Jurkat, Clone E6-1 (cell line): ENCODE data around the gene ANXA10.
"Not testable (repeated sequence)": the region's sequence is repeated elsewhere in the genome, so short reads cannot be mapped to it uniquely, and the experiment has no call there.

Source experiments
- DNase-seq: peaks from one replicate; pipeline ENCODE4 v3.0.0-alpha.2; 2011; ENCODE audit warnings: low read depth, low spot score
- H3K4me3 ChIP-seq: 2 replicates; pipeline ENCODE4 v1.5.1; 2011; ENCODE audit warnings: mild to moderate bottlenecking, low read length, control low read depth, moderate library complexity

ANXA10 gene

DNA sequence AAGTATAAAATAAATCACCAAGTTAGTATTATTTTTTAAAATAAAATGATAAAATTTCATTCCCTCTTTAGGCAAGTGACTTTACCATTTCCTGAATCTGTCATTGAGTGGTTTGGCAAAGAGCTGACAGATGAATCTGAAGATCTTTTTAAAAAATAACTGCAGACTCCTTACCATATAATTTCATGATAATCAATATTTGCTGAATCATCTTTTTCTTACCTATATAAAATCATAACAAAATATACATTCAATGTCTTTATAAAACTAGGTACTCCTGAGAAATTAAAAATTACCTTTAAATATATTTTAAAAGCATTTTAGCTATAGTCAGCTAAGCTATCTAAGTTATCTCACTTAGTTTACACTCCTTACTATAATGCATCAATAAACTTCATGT lies 17.2 kb downstream of the ANXA10 start:
- H3K4me3 ChIP-seq: no peak overlapping the region
- DNase-seq: no peak

DNA sequence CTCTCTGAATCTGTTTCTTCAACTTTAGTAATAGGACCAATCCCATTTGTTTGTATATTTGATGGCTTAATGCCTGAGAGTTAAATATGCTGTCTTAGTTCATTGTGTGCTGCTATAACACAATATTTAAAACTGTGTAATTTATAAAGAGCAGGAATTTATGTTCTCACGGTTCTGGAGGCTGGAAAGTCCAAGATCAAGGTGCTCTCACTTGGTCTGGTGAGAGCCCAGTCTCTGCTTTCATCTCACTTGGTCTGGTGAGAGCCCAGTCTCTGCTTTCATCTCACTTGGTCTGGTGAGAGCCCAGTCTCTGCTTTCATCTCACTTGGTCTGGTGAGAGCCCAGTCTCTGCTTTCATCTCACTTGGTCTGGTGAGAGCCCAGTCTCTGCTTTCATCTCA lies 20.7 kb downstream of the ANXA10 start:
- not testable (repeated sequence) for DNase-seq, H3K4me3 ChIP-seq

DNA sequence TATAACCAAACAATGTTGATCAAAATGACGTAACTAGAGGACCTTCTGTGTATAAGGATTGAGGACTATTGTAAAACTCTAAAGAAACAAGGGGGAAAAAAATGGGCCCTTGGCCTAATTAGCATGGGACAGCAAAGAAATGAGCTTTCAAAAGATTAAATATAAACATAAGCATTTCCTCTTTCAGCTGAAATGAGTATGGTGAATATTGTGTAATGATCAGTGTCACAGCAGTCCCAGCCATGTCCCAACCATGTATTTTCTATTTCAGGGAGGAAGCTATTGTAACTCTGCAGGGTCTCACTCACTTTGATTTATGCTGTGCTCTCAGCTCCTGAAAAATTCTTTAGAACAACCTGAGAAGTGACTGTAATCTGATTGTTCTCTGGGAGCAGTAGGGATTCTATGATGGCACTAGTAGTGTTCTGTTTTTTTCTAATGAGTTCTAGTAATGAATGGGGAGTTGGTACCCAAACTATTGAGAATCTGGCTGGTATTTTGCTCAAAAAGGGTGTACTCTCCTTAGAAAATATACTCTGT lies 25.8 kb downstream of the ANXA10 start:
- no peak overlapping the region for H3K4me3 ChIP-seq
- no peak for DNase-seq

DNA sequence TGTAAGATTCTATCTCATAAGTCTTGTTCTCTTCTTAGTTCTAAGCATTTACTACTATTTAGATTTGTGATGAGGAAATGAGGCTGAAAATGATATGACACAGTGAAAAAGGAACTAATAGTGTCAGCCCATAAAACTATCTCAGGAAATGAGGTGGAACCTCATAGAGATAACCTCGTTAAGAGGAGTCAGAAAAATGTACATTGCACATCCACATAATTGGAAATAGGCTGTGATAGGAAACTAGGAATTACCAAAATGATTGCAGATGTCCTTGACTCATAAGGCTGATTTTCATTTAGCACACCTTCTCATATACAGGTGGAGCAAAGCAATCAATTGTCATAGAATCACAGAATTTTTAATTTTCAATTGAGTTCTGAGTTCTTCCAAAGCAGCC lies 26.8 kb downstream of the ANXA10 start:
- H3K4me3 ChIP-seq: no peak overlapping the region
- no peak for DNase-seq

GRCh38 chr4:168119890-168120289 lies 27.6 kb downstream of the ANXA10 start:
- DNase-seq: no peak
- H3K4me3 ChIP-seq: no peak overlapping the region

GRCh38 chr4:168120811-168121210 lies 28.5 kb downstream of the ANXA10 start:
- no peak for DNase-seq
- no peak overlapping the region for H3K4me3 ChIP-seq

GRCh38 chr4:168124008-168124641 lies 31.8 kb downstream of the ANXA10 start:
- DNase-seq: no peak
- no peak overlapping the region for H3K4me3 ChIP-seq

GRCh38 chr4:168126952-168127351 lies 34.6 kb downstream of the ANXA10 start:
- no peak overlapping the region for H3K4me3 ChIP-seq
- no peak for DNase-seq

DNA sequence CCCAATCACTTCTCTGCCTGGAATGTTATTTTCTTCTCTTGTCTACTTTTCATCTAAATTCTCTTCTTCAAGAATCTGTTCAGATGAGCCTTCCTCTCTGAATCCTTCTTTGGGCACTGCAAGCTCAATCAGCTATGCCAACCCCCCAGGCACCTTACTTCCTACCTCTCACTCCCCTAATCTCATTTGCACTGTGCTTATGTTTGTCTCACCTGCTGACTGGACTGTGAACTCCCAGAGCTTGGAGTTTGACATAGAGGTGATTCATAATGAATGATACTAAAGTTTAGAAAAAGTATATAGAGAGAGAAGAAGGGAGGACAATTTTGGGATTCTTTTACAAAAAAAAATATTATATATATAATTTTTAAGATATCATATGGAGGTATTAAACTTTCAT lies 36.3 kb downstream of the ANXA10 start:
- H3K4me3 ChIP-seq: no peak overlapping the region
- no peak for DNase-seq

DNA sequence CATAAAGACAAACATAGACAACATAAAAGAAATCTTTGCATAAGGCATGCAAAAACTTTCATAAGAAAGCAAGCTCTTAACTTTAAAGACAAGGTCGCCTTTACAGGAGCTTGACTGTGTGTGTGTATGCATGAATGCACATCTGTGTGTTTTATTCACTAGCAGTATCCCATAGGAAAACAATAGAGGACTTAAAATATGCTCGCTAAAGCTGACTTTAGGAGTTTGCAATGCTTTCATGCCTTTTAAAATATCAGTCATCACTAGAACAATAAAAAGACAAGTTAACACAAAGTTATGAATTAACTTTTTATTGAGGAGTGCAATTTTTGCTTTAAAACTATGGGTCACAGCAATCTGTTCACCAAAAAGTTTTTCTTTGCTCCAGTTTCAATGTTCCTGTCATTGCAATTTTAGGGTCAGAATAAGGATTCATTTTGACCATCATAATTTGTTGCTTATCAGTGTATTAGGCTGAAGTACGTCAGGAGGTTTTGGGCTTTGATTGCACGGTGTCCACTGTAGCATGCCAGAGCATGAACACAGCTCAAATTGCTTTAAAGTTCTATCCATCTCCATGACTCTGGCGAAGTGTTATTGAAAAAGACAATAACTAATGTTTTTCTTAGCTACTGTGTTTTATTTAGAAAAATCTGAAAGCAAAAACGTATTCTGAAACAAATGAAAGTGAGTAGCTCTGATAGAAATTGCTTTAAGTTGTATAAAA lies 36.9 kb downstream of the ANXA10 start:
- no peak overlapping the region for H3K4me3 ChIP-seq
- no peak for DNase-seq

- H3K4me3 ChIP-seq: no peak overlapping the region
- DNase-seq: no peak
Observed at GRCh38 chr4:168129802-168130201, 37.5 kb downstream of the ANXA10 start.

DNA sequence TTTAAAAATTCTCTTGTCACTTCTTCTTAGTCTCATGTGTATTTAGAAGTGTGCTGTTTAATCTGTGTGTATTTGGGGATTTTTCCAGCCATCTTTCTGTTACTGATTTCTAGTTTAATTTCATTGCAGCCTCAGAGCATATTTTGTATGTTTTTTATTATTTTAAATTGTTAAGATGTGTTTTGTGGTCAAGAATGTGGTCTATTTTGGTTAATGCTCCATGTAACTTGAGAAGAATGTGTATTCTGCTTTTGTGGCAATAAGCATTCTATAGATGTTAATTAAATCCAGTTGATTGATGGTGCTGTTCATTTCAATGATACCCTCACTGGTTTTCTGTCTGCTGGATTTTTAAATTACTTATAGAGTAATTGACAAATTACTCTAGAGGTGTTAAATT lies 38.9 kb downstream of the ANXA10 start:
- no peak for DNase-seq
- H3K4me3 ChIP-seq: no peak overlapping the region

GRCh38 chr4:168134651-168135050 lies 42.3 kb downstream of the ANXA10 start:
- no peak for DNase-seq
- no peak overlapping the region for H3K4me3 ChIP-seq

GRCh38 chr4:168135860-168136259 lies 43.5 kb downstream of the ANXA10 start:
- not testable (repeated sequence) for H3K4me3 ChIP-seq, DNase-seq

GRCh38 chr4:168137695-168138094 lies 45.4 kb downstream of the ANXA10 start:
- H3K4me3 ChIP-seq, DNase-seq: not testable (repeated sequence)

DNA sequence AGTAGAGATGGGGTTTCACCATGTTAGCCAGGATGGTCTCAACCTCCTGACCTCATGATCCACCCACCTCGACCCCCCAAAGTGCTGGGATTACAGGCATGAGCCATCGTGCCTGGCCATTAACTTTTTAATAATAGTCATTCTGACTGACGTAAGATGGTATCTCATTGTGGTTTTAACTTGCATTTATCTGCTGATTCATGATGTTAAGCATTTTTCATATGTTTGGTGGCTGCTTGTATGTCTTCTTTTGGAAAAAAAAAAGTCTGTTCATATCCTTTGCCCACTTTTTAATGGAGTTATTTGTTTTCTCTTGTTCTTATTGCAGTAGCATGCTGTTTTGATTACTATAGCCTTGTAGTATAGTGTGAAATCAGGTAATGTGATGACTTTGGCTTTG lies 45.8 kb downstream of the ANXA10 start:
- H3K4me3 ChIP-seq: no peak overlapping the region
- DNase-seq: no peak

- no peak overlapping the region for H3K4me3 ChIP-seq
- no peak for DNase-seq
Observed at GRCh38 chr4:168139336-168139735, 47.0 kb downstream of the ANXA10 start.

DNA sequence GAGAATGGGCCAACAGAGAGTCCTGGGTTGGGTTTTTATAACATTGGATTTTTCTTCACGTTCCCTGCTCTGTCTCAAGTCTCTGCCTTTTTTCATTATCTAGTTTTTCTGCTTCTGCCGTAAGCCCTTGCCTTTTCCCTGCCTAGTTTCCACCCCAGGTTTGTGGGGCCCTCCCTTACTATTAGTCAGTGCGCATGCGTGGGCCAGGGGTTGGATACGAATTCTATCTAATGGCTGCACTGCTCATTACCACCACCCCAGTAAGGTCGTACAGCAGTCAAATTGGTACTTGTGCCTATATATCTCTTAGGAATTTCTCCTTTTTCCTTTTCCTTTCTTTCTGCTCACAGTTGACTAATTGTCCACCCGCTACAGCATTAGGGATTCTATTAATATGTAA lies 49.4 kb downstream of the ANXA10 start:
- H3K4me3 ChIP-seq: no peak overlapping the region
- no peak for DNase-seq

- H3K4me3 ChIP-seq: no peak overlapping the region
- DNase-seq: no peak
Observed at GRCh38 chr4:168143601-168144000, 51.3 kb downstream of the ANXA10 start.

- no peak overlapping the region for H3K4me3 ChIP-seq
- DNase-seq: no peak
Observed at GRCh38 chr4:168150420-168151050, 58.2 kb downstream of the ANXA10 start.
